HG02642 (cell line): ENCODE data around the gene KIF26A.

Experiments
- ATAC-seq: cut with Tn5 transposase; IDR thresholded peaks from one replicate; pipeline ENCODE4 v1.9.1; 2021; ENCODE audit warnings: mild to moderate bottlenecking; ENCODE audit not compliant: unreplicated experiment, poor library complexity

KIF26A gene

GRCh38 chr14:104228716-104229533 is 90.5 kb downstream of the KIF26A start:
- ATAC-seq = no peak

GRCh38 chr14:104229534-104230055 is 91.2 kb downstream of the KIF26A start:
- ATAC-seq = no peak

GRCh38 chr14:104230119-104230815 is 91.9 kb downstream of the KIF26A start:
- ATAC-seq = no peak
